Stimulated activated CD4-positive, alpha-beta T cell treated with anti-CD3 and anti-CD28 coated beads, TNF-alpha, amount 100 ng/mL, for 24 hours (primary cell): ENCODE measurements around the gene TACSTD2.
"Not testable (repeated sequence)": the region's sequence is repeated elsewhere in the genome, so short reads cannot be mapped to it uniquely, and the experiment has no call there.

Experiments used
- DNase-seq, 3 experiments: peaks; one replicate each; pipeline ENCODE4 v3.0.0-alpha.2; 2020; ENCODE audit warnings: low read depth in 3 of 3

The TACSTD2 gene

GRCh38 chr1:58576727-58577653 lies at the start of gene TACSTD2:
TSS of gene TACSTD2 (minus strand) at chr1:58577252. CDS start at chr1:58577156, 96 bp downstream.
- DNase-seq = no peak

GRCh38 chr1:58626293-58626692 lies 49.2 kb upstream of the TACSTD2 start:
- DNase-seq = no peak

- not testable (repeated sequence) for DNase-seq
These were observed 46.2 kb upstream of the TACSTD2 start for GRCh38 chr1:58623259-58623658.

GRCh38 chr1:58622571-58622970 lies 45.5 kb upstream of the TACSTD2 start:
- DNase-seq = no peak

- no peak for DNase-seq
These were observed 44.3 kb upstream of the TACSTD2 start for GRCh38 chr1:58621391-58621790.

- no peak for DNase-seq
These were observed 43.9 kb upstream of the TACSTD2 start for GRCh38 chr1:58620926-58621325.

GRCh38 chr1:58620259-58620658 lies 43.2 kb upstream of the TACSTD2 start:
- DNase-seq = no peak

- DNase-seq = no peak
These were observed 42.4 kb upstream of the TACSTD2 start for GRCh38 chr1:58619286-58620054.

- DNase-seq = no peak
These were observed 41.3 kb upstream of the TACSTD2 start for GRCh38 chr1:58618303-58618702.

GRCh38 chr1:58611861-58612385 lies 34.9 kb upstream of the TACSTD2 start:
- DNase-seq = no peak

GRCh38 chr1:58608945-58609344 lies 31.9 kb upstream of the TACSTD2 start:
- no peak for DNase-seq

- no peak for DNase-seq
These were observed 31.2 kb upstream of the TACSTD2 start for GRCh38 chr1:58608297-58608696.

- no peak for DNase-seq
These were observed 30.3 kb upstream of the TACSTD2 start for GRCh38 chr1:58607391-58607790.

GRCh38 chr1:58601921-58602320 lies 24.9 kb upstream of the TACSTD2 start:
- DNase-seq = not testable (repeated sequence)

GRCh38 chr1:58597996-58598395 lies 20.9 kb upstream of the TACSTD2 start:
- DNase-seq = no peak

GRCh38 chr1:58597076-58597475 lies 20.0 kb upstream of the TACSTD2 start:
- DNase-seq = no peak

- DNase-seq = no peak
These were observed 19.6 kb upstream of the TACSTD2 start for GRCh38 chr1:58596631-58597052.

- no peak for DNase-seq
These were observed 17.5 kb upstream of the TACSTD2 start for GRCh38 chr1:58594546-58594945.

GRCh38 chr1:58592522-58593134 lies 15.6 kb upstream of the TACSTD2 start:
- no peak for DNase-seq

- no peak for DNase-seq
These were observed 14.8 kb upstream of the TACSTD2 start for GRCh38 chr1:58591806-58592205.

- DNase-seq = no peak
These were observed 13.0 kb upstream of the TACSTD2 start for GRCh38 chr1:58590019-58590418.

GRCh38 chr1:58588396-58588795 lies 11.3 kb upstream of the TACSTD2 start:
- DNase-seq = no peak
